K562 (cell line): ENCODE results near the gene PCED1B. TPM values are rescaled to one million over a fixed set of nuclear protein-coding genes. Genes with fewer than 3 reads are reported as not detected.

Source experiments
- ATAC-seq: fragments of 200-7000 bp; cut with Tn5 transposase; 3 replicates; pipeline ENCODE4 v1.9.1; 2020; ENCODE audit warnings: moderate library complexity
- BruUV-seq: library from RNA; stranded (reverse); fragments of 400-500 nt; replicated peaks from 2 replicates; lab custom pipeline; 2021; lab: Mats Ljungman, UMichigan
- CTCF ChIA-PET: fragments of 300-600 bp; formaldehyde crosslinking; extraction: SDS; loops from one replicate; lab custom pipeline; 2021; ENCODE audit warnings: low intra/inter-chr PET ratio; lab: Yijun Ruan, JAX
- POLR2A ChIA-PET: fragments of 300-600, 350-650 bp; sonication (Branson Sonifier 250); formaldehyde crosslinking; extraction: SDS; loops from one replicate; lab custom pipeline; 2021; ENCODE audit warnings: antibody characterized with exemption, inconsistent platforms; lab: Yijun Ruan, JAX
- DNase-seq, 4 experiments: peaks; one replicate each; pipeline versions ENCODE4 v3.0.0 to v3.0.0-alpha.2; 2011 to 2018; ENCODE audit warnings: low spot score in 3 of 4, mixed read lengths in 3 of 4; ENCODE audit errors: extremely low read depth in 1 of 4
- FAIRE-seq: peaks from 2 replicates; lab custom pipeline; 2011; peaks lifted over from hg19 to GRCh38; lab: Jason Lieb, UNC
- H2AFZ ChIP-seq: 2 replicates; pipeline ENCODE4 v1.6.0; 2011; ENCODE audit warnings: low read depth, low read length, control low read depth, inconsistent platforms
- H3K27ac ChIP-seq: fragments of 200-600 bp; 3 replicates; pipeline ENCODE4 v1.8.0; 2011; ENCODE audit warnings: low read depth, mild to moderate bottlenecking, control low read depth, inconsistent platforms, low read length, moderate library complexity, mixed read lengths; ENCODE audit errors: extremely low read depth
- H3K27me3 ChIP-seq, 2 experiments: fragments of 300-600 bp in 1 of 2; 2 replicates in 1 of 2; 3 replicates in 1 of 2; pipeline versions ENCODE4 v1.6.0 to v1.8.0; 2011; ENCODE audit warnings: inconsistent platforms in 2 of 2, low read length in 2 of 2, mild to moderate bottlenecking in 1 of 2, mixed read lengths in 1 of 2, moderate library complexity in 1 of 2; ENCODE audit not compliant: control insufficient read depth in 2 of 2, insufficient read depth in 2 of 2
- H3K36me3 ChIP-seq: fragments of 300-600 bp; 3 replicates; pipeline ENCODE4 v1.8.0; 2011; ENCODE audit warnings: mild to moderate bottlenecking, low read length, inconsistent platforms; ENCODE audit not compliant: control insufficient read depth, insufficient read depth
- H3K4me1 ChIP-seq, 2 experiments: fragments of 200-600 bp in 1 of 2; replicated peaks in 1 of 2; 2 replicates in 1 of 2; 3 replicates in 1 of 2; pipeline versions ENCODE4 v1.5.1 to v1.8.0; 2011; ENCODE audit warnings: inconsistent platforms in 2 of 2, low read length in 2 of 2, mild to moderate bottlenecking in 1 of 2, mixed read lengths in 1 of 2, moderate library complexity in 1 of 2; ENCODE audit not compliant: control insufficient read depth in 2 of 2, insufficient read depth in 2 of 2
- H3K4me2 ChIP-seq: 2 replicates; pipeline ENCODE4 v1.6.1; 2011; ENCODE audit warnings: low read length, control low read depth, inconsistent platforms, mixed read lengths; ENCODE audit not compliant: insufficient read depth
- H3K4me3 ChIP-seq: fragments of 200-600 bp; sonication (generic), shearing (Covaris generic); 2 replicates; pipeline ENCODE4 v1.5.1; 2016; ENCODE audit warnings: control low read depth, inconsistent platforms
- H3K79me2 ChIP-seq: fragments of 200-600 bp; 3 replicates; pipeline ENCODE4 v1.8.0; 2011; ENCODE audit warnings: low read length, inconsistent platforms; ENCODE audit not compliant: control insufficient read depth, insufficient read depth
- H3K9ac ChIP-seq, 2 experiments: 2 replicates each; pipeline versions ENCODE4 v1.6.0 to v1.6.1; 2011; ENCODE audit warnings: low read depth in 2 of 2, low read length in 2 of 2, control low read depth in 1 of 2, inconsistent platforms in 1 of 2, mild to moderate bottlenecking in 1 of 2, mixed read lengths in 1 of 2; ENCODE audit not compliant: insufficient read depth in 1 of 2
- H3K9me1 ChIP-seq: one replicate; pipeline ENCODE4 v1.6.0; 2011; ENCODE audit warnings: inconsistent platforms, mild to moderate bottlenecking, low read length, moderate library complexity; ENCODE audit not compliant: control insufficient read depth, insufficient read depth
- H3K9me3 ChIP-seq: replicated peaks from 2 replicates; pipeline ENCODE4 v1.5.1; 2011; ENCODE audit warnings: low read depth, low read length, inconsistent platforms; ENCODE audit not compliant: control insufficient read depth, insufficient read depth
- H4K20me1 ChIP-seq: replicated peaks from 2 replicates; pipeline ENCODE4 v1.6.1; 2011; ENCODE audit warnings: low read length, inconsistent platforms, mixed read lengths; ENCODE audit not compliant: control insufficient read depth, insufficient read depth
- BCLAF1 ChIP-seq, 2 experiments: fragments of 450-650 bp in 1 of 2; IDR thresholded peaks; 2 replicates each; pipeline ENCODE4 v1.6.1; 2011 to 2017; ENCODE audit warnings: low read depth in 2 of 2, antibody characterized with exemption in 1 of 2, borderline replicate concordance in 1 of 2, low read length in 1 of 2, mild to moderate bottlenecking in 1 of 2, mixed read lengths in 1 of 2; ENCODE audit not compliant: control insufficient read depth in 1 of 2
- CEBPB ChIP-seq: fragments of 450-650 bp; IDR thresholded peaks from 2 replicates; pipeline ENCODE4 v1.6.1; 2016; ENCODE audit warnings: missing genetic modification characterization, missing compliant biosample characterization
- CTCFL ChIP-seq: IDR thresholded peaks from 2 replicates; pipeline ENCODE4 v1.6.1; 2011; ENCODE audit warnings: borderline replicate concordance, low read depth, mild to moderate bottlenecking, moderate library complexity, low read length; ENCODE audit not compliant: insufficient read depth, poor library complexity, severe bottlenecking
- JUN ChIP-seq, 2 experiments: sonication (generic) in 1 of 2; formaldehyde crosslinking in 1 of 2; IDR thresholded peaks; 2 replicates each; pipeline versions ENCODE4 v1.6.1 to v1.8.0; 2012 to 2022; ENCODE audit warnings: borderline replicate concordance in 2 of 2, mild to moderate bottlenecking in 2 of 2, improper control_type of control experiment in 1 of 2, low read depth in 1 of 2, low read length in 1 of 2, missing genetic modification reagents in 1 of 2
- MLLT1 ChIP-seq, 2 experiments: fragments of 450-650 bp; IDR thresholded peaks; 2 replicates each; pipeline ENCODE4 v1.6.1; 2016
- RFX1 ChIP-seq: fragments of 450-650 bp; IDR thresholded peaks from 2 replicates; pipeline ENCODE4 v1.6.1; 2016; ENCODE audit warnings: mild to moderate bottlenecking, moderate library complexity
- SNRNP70 ChIP-seq: fragments of 200-400 bp; formaldehyde crosslinking; optimal IDR thresholded peaks from 2 replicates; pipeline ENCODE3; 2017; ENCODE audit warnings: low read depth, low read length
- STAT5A ChIP-seq: IDR thresholded peaks from 2 replicates; pipeline ENCODE4 v1.6.1; 2012; ENCODE audit warnings: low read length, inconsistent platforms, borderline replicate concordance
- ZBTB12 ChIP-seq: fragments of 250-450 bp; sonication (Bioruptor Pico); IDR thresholded peaks from 2 replicates; pipeline ENCODE4 v1.4.0; 2020
- ZBTB9 ChIP-seq: fragments of 450-650 bp; formaldehyde crosslinking; IDR thresholded peaks from 2 replicates; pipeline ENCODE4 v1.4.0; 2020; ENCODE audit warnings: mild to moderate bottlenecking, moderate library complexity
- ZFX ChIP-seq: sonication (generic); formaldehyde crosslinking; IDR thresholded peaks from 2 replicates; pipeline ENCODE4 v1.8.0; 2022; ENCODE audit warnings: mild to moderate bottlenecking, missing genetic modification reagents, moderate library complexity
- WGBS: fragments of 100-300 bp; shearing (Covaris generic); methylation state at CpG from one replicate; pipeline ENCODE4 v1.1.6; 2016; ENCODE audit warnings: low coverage, mixed read lengths; ENCODE audit not compliant: insufficient coverage; ENCODE audit errors: missing lambda C conversion rate; 5-methylcytosine and 5-hydroxymethylcytosine counted together
- in situ Hi-C: fragments of 300-500 bp; cut with MboI; formaldehyde crosslinking; loops from 4 replicates; pipeline ENCODE4 v1.15.0; 2018; ENCODE audit warnings: inconsistent platforms, mixed read lengths
- intact Hi-C: fragments of 100-400 bp; cut with micrococcal nuclease; formaldehyde crosslinking; loops from 2 replicates; pipeline ENCODE4 v1.14.2; 2022
- polyA plus RNA-seq, 8 experiments: library from polyadenylated mRNA; depleted of rRNA in 4 of 8; stranded (reverse) in 5 of 8; unstranded in 3 of 8; fragments of >200 nt; fragmentation: Nextera tagmentation in 2 of 8; fragmentation: Illumina TruSeq in 1 of 8; extraction: Ambion mirVana in 2 of 8; extraction: Trizol in 1 of 8; gene quantifications; 2 replicates each; pipeline versions ENCODE4 v1.2.1 to v1.2.3, GENCODE V29; 2011 to 2014; ENCODE audit warnings: inconsistent platforms in 1 of 8, missing spikeins in 1 of 8
- total RNA-seq, 7 experiments: library from RNA; depleted of rRNA in 6 of 7; stranded (reverse); fragments of >200 nt in 6 of 7; fragmentation: Illumina TruSeq in 2 of 7; extraction: Trizol in 2 of 7; gene quantifications; 2 replicates each; pipeline versions ENCODE4 v1.2.1 to v1.2.3, GENCODE V29; 2011 to 2021; ENCODE audit warnings: low replicate concordance in 1 of 7

The PCED1B gene
- total and polyA plus RNA-seq, 9 of the 15 experiments (the other 6 are each of a cell fraction or from before 2014, with no cell fraction given) = 1.2 to 9.3 (median 2.5) TPM

GRCh38 chr12:47087088-47087688 lies 7.8 kb downstream of the PCED1B start:
- Histone ChIP-seq H3K27me3 (no peaks in the 10 kb centered on the region), H3K4me2 (no peak overlapping the region), H3K36me3 (no peaks in the 10 kb centered on the region), H3K4me1 (peaks cover 3 to 23% of the 10 kb centered on the region in 2 experiments; a peak in 4 of 5 replicates), H3K9ac (no peak overlapping the region), H4K20me1 (no peaks in the 10 kb centered on the region), H3K9me3 (no peaks in the 10 kb centered on the region), H2AFZ (no peak overlapping the region), H3K27ac (no peak overlapping the region), H3K79me2 (no peaks in the 10 kb centered on the region), H3K4me3 (no peak overlapping the region), H3K9me1 (no peaks in the 10 kb centered on the region)
- ChIA-PET CTCF (no interaction called here), POLR2A (interaction anchor here (1.2 kb wide), 1 partner anchor 26 kb away, joined by 3 read pairs; no protein-coding TSS in a partner anchor)
- BruUV-seq = no TSS peak
- no peak for FAIRE-seq
- ATAC-seq = no peak
- DNase-seq = no peak
- intact Hi-C loops (no loop called here), in situ Hi-C loops (no loop called here)
- 65% methylated on average over 2 of the region's 2 CpGs for WGBS
- TF ChIP-seq JUN (IDR thresholded peaks at IDR 0.05; ENCODE audit: borderline replicate concordance, low read depth, low read length) (no peak), JUN (CRISPR knock-in tag; IDR thresholded peaks at IDR 0.05; ENCODE audit: borderline replicate concordance) (no peak), BCLAF1 (IDR thresholded peaks at IDR 0.05; ENCODE audit: borderline replicate concordance in 1 of 2, control insufficient read depth in 1 of 2, low read depth in 2 of 2, low read length in 1 of 2) (no peak), CEBPB (tag) (no peak), RFX1 (no peak), ZBTB9 (CRISPR knock-in tag) (no peak), ZBTB12 (CRISPR knock-in tag) (no peak), ZFX (CRISPR knock-in tag) (no peak), CTCFL (no peak), STAT5A (no peak), MLLT1 (IDR thresholded peaks at IDR 0.05) (no peak), SNRNP70 (no peak)
